Activated naive CD8-positive, alpha-beta T cell treated with anti-CD3 and anti-CD28 coated beads, Interleukin-2, amount 10 ng/mL, durations not matched to agents 7 days and 5 days (primary cell): ENCODE measurements around the gene NXPE2. TPM values are rescaled to one million over a fixed set of nuclear protein-coding genes. Genes with fewer than 3 reads are reported as not detected.

Experiments
- ATAC-seq: fragments of 150-1000 bp; cut with Tn5 transposase; one replicate; pipeline ENCODE4 v1.10.0; 2021; ENCODE audit warnings: low read depth, moderate library complexity
- POLR2A ChIA-PET: fragments of 350-600 bp; sonication (Branson Sonifier 250); formaldehyde crosslinking; loops from one replicate; lab custom pipeline; 2021; ENCODE audit warnings: antibody characterized with exemption; lab: Charles Lee
- DNase-seq: peaks from one replicate; pipeline ENCODE4 v3.0.0; 2021
- H3K27ac Mint-ChIP-seq: one replicate; pipeline ENCODE4 v1.8.0; 2022; ENCODE audit warnings: mild to moderate bottlenecking, mixed read lengths
- H3K27me3 Mint-ChIP-seq: one replicate; pipeline ENCODE4 v1.8.0; 2022; ENCODE audit warnings: mild to moderate bottlenecking, moderate library complexity, mixed read lengths
- H3K36me3 Mint-ChIP-seq: one replicate; pipeline ENCODE4 v1.8.0; 2021; ENCODE audit warnings: mild to moderate bottlenecking, mixed read lengths
- H3K4me1 Mint-ChIP-seq: one replicate; pipeline ENCODE4 v1.8.0; 2021; ENCODE audit warnings: mixed read lengths
- H3K4me3 Mint-ChIP-seq: one replicate; pipeline ENCODE4 v1.8.0; 2022; ENCODE audit warnings: mild to moderate bottlenecking, moderate library complexity, mixed read lengths
- H3K9me3 Mint-ChIP-seq: one replicate; pipeline ENCODE4 v1.8.0; 2021; ENCODE audit warnings: mixed read lengths
- total RNA-seq, 2 experiments: library from RNA; stranded (reverse); gene quantifications; one replicate each; pipeline ENCODE4 v1.2.3, GENCODE V29; 2021

The NXPE2 gene
- total RNA-seq, 2 experiments from 2014 or later = not detected

DNA sequence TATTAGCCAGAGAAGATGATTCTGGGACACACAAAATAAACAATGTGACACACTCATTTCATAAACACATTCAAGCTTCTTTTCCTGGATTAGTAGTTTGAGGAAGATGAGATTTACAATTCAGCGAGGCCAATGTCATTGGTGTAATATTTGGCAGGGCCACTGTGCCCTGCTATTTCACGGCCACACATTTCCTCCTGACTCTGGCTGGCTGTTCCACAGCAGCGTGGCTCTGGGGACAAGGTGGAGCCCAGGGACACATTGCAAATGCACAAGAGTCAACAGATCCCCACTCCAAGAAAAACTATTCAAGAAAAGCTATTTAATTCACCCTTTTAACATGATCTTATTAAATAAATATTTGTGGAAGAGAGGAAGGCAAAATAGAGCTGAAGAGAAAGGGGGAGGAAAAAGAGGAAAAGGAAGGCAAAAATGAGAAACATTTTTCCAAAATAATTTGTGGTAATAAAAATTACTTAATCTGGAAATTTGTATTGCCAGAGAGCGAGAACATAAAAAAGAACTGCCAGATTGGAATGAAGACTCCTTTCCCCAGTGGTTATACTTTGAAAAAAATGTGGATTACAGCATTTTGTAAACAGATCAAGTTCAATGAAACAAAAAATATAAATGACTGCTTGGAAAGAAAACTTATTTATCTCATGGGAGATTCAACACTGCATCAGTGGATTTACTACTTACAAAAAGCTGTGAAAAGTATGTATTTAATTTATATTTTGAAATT lies 27.1 kb downstream of the NXPE2 start:
- ATAC-seq (no peak), DNase-seq (no peak)
- H3K4me3 Mint-ChIP-seq = no peak overlapping the region
- peaks cover 4% of the 10 kb centered on the region for H3K9me3 Mint-ChIP-seq
- H3K4me1 Mint-ChIP-seq = no peaks in the 10 kb centered on the region
- POLR2A ChIA-PET = no interaction called here
- no peaks in the 10 kb centered on the region for H3K27me3 Mint-ChIP-seq
- H3K27ac Mint-ChIP-seq = no peak overlapping the region
- H3K36me3 Mint-ChIP-seq = no peaks in the 10 kb centered on the region

- ATAC-seq = no peak
- POLR2A ChIA-PET = no interaction called here
- H3K27ac Mint-ChIP-seq = no peak overlapping the region
These were observed 31.6 kb downstream of the NXPE2 start for GRCh38 chr11:114709960-114710359.

DNA sequence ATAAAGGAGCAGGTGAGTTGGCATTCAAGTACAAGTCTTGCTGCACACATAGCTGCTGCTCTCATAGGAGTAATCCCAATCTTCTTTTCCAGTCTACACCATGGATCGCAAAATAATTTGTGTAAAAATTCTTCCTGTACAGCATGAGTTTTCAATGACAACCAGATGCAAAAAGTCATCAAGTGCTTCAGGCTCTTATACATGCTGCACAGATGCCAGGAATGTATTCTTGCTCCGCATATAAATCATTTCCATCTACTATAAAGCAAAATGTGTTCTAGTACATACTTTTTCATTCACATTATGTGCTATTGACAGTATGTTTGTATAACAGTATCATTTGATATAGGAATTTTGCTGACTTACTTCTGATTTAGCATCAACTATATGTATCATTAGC lies 35.4 kb downstream of the NXPE2 start:
- ATAC-seq (no peak), DNase-seq (no peak)
- no peaks in the 10 kb centered on the region for H3K36me3 Mint-ChIP-seq
- no peak overlapping the region for H3K27ac Mint-ChIP-seq
- no peaks in the 10 kb centered on the region for H3K27me3 Mint-ChIP-seq
- no peaks in the 10 kb centered on the region for H3K9me3 Mint-ChIP-seq
- no peak overlapping the region for H3K4me3 Mint-ChIP-seq
- no peaks in the 10 kb centered on the region for H3K4me1 Mint-ChIP-seq
- POLR2A ChIA-PET = interaction anchor here (0.6 kb wide), 1 partner anchor 932 kb away, joined by 3 read pairs; no protein-coding TSS in a partner anchor

More at GRCh38 chr11:114709960-114710359, 31.6 kb downstream of the NXPE2 start:
- H3K4me3 Mint-ChIP-seq = no peak overlapping the region
- no peaks in the 10 kb centered on the region for H3K27me3 Mint-ChIP-seq
- no peaks in the 10 kb centered on the region for H3K36me3 Mint-ChIP-seq
- H3K4me1 Mint-ChIP-seq = no peaks in the 10 kb centered on the region
- peaks cover 4% of the 10 kb centered on the region for H3K9me3 Mint-ChIP-seq
- no peak for DNase-seq

DNA sequence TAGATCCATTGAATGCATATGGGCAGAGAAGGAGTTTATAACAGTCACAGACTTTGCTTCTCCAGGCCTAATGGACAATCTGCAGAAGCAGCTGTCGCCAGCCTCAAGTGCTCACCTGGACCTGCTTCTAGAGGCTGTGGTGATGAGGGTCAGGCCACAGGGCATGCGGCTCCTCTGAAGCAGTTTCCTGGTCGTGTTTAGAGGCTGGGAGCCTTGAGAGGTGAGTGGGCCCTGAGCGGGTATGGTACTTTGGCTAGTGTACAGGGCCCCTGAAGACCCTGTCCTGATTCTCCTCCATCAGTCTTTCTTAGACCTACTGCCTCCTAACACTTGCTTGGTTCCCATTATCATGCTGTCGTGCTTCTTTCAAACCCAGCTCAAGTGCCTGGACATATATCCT lies 41.2 kb downstream of the NXPE2 start:
- Mint-ChIP-seq H3K9me3 (no peaks in the 10 kb centered on the region), H3K4me3 (no peak overlapping the region), H3K27me3 (no peaks in the 10 kb centered on the region), H3K4me1 (no peaks in the 10 kb centered on the region), H3K27ac (no peak overlapping the region), H3K36me3 (no peaks in the 10 kb centered on the region)
- no peak for DNase-seq
- POLR2A ChIA-PET = no interaction called here
- ATAC-seq = no peak

DNA sequence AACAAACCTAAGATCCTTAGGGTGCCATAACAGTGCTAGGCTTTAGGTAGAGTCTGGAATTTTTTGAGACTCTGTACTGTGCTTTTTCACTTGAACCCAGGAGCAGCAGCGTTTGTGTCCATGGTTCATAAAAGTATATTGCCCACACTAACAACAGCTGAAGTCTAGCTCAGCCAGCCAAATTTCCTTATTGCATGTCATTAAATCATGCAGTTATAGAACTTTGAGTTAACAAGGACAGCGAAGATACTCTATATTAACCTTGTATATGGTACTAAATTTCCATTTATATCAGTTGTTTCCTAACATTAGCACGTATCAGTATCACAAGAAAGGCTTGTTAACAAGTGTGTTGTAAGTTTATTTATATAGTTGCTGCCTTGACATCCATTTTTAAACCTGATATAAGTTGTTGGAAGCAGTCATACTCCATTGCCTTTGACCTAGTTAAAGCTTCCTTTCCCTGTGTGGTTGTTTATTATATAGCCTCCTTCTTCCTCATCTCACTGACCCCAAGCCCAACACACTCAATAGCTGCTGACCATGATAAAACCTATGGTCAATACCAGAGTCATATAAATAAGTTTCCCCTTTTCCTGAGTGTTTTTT lies 46.7 kb downstream of the NXPE2 start:
- H3K27ac Mint-ChIP-seq = no peak overlapping the region
- no peak overlapping the region for H3K4me3 Mint-ChIP-seq
- peaks cover under 1% of the 10 kb centered on the region for H3K27me3 Mint-ChIP-seq
- no peak for ATAC-seq
- H3K4me1 Mint-ChIP-seq = no peaks in the 10 kb centered on the region
- no peaks in the 10 kb centered on the region for H3K9me3 Mint-ChIP-seq
- H3K36me3 Mint-ChIP-seq = no peaks in the 10 kb centered on the region
- DNase-seq = no peak
- POLR2A ChIA-PET = no interaction called here

- no peaks in the 10 kb centered on the region for H3K4me1 Mint-ChIP-seq
These were observed 47.3 kb downstream of the NXPE2 start for GRCh38 chr11:114725623-114726022.

GRCh38 chr11:114736806-114737205 lies 58.5 kb downstream of the NXPE2 start:
- Mint-ChIP-seq H3K27ac (no peak overlapping the region), H3K4me1 (no peaks in the 10 kb centered on the region), H3K4me3 (no peak overlapping the region), H3K36me3 (no peaks in the 10 kb centered on the region), H3K27me3 (peaks cover 3% of the 10 kb centered on the region), H3K9me3 (no peaks in the 10 kb centered on the region)
- no peak for ATAC-seq
- POLR2A ChIA-PET = no interaction called here
- DNase-seq = no peak

More at GRCh38 chr11:114725623-114726022, 47.3 kb downstream of the NXPE2 start:
- POLR2A ChIA-PET = no interaction called here
- Mint-ChIP-seq H3K27me3 (peaks cover 3% of the 10 kb centered on the region), H3K27ac (no peak overlapping the region), H3K9me3 (no peaks in the 10 kb centered on the region), H3K4me3 (no peak overlapping the region), H3K36me3 (no peaks in the 10 kb centered on the region)
- DNase-seq (no peak), ATAC-seq (no peak)

- no peak for ATAC-seq
- no peaks in the 10 kb centered on the region for H3K36me3 Mint-ChIP-seq
- DNase-seq = no peak
- H3K27ac Mint-ChIP-seq = no peak overlapping the region
- no peaks in the 10 kb centered on the region for H3K9me3 Mint-ChIP-seq
- H3K27me3 Mint-ChIP-seq = peaks cover 3% of the 10 kb centered on the region
- H3K4me1 Mint-ChIP-seq = no peaks in the 10 kb centered on the region
- no peak overlapping the region for H3K4me3 Mint-ChIP-seq
- POLR2A ChIA-PET = no interaction called here
These were observed 60.6 kb downstream of the NXPE2 start for GRCh38 chr11:114738954-114739353.

DNA sequence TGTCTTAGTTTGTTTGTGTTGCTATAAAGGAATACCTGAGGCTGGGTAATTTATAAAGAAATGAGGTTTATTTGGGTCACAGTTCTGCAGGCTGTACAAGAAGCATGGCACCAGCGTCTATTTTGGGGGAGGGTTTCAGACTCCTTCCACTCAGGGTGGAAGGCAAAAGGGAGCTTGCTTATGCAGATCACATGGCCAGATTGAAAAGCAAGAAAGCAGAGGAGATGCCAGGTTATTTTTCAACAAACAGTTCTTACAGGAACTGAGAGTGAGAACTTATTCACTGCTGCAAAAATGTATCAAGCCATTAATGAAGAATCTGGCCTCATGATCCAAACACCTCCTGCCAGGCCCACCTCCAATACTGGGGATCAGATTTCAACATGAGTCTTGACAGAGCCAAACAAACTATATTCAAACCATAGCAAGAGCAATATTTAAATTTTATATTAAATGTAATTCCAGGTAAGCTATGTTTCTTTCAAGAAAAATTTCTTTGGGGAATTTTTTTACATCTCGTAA lies 66.9 kb downstream of the NXPE2 start:
- POLR2A ChIA-PET = no interaction called here

DNA sequence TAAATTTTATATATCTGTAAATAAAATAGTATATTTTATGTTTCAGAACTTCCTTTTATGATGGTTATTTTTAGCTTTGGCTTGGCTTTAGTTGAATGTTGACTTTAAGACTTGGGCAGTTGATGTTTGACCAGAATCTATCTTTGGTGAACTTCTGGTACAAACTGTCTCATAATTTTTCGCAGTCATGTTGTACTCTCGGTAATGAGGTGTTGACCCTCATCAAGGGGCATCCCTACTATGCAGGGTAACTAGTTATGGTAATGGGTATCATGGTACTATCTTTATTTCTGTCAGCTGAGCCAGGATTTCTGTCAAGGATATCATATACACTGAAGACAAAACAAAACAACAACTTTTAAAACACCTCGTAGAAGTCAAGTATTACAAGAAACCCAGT lies 67.7 kb downstream of the NXPE2 start:
- no peaks in the 10 kb centered on the region for H3K4me1 Mint-ChIP-seq
- DNase-seq = no peak
- no peak overlapping the region for H3K4me3 Mint-ChIP-seq
- POLR2A ChIA-PET = no interaction called here
- no peaks in the 10 kb centered on the region for H3K36me3 Mint-ChIP-seq
- no peak for ATAC-seq
- no peaks in the 10 kb centered on the region for H3K9me3 Mint-ChIP-seq
- H3K27ac Mint-ChIP-seq = no peak overlapping the region
- H3K27me3 Mint-ChIP-seq = no peaks in the 10 kb centered on the region

More for the DNA sequence above, 66.9 kb downstream of the NXPE2 start:
- no peaks in the 10 kb centered on the region for H3K4me1 Mint-ChIP-seq
- ATAC-seq = no peak
- H3K27me3 Mint-ChIP-seq = no peaks in the 10 kb centered on the region
- no peak overlapping the region for H3K27ac Mint-ChIP-seq
- no peaks in the 10 kb centered on the region for H3K9me3 Mint-ChIP-seq
- no peak for DNase-seq
- H3K36me3 Mint-ChIP-seq = no peaks in the 10 kb centered on the region
- H3K4me3 Mint-ChIP-seq = no peak overlapping the region

Other genes with a start within 250 kb of the NXPE2 start
- 10 to 100 TPM; 47.9 to 49.7 TPM for gene REXO2, start 239.1 kb upstream of the NXPE2 start, total RNA-seq
- gene NXPE1, start 118.6 kb upstream of the NXPE2 start, total RNA-seq = not detected
- not detected for gene NXPE4, start 82.7 kb upstream of the NXPE2 start, total RNA-seq